GM12878 (cell line): ENCODE data around the gene HSFX3. TPM values are rescaled to one million over a fixed set of nuclear protein-coding genes. Genes with fewer than 3 reads are reported as not detected.
"Not testable (repeated sequence)": the region's sequence is repeated elsewhere in the genome, so short reads cannot be mapped to it uniquely, and the experiment has no call there.

Experiments
- ATAC-seq: fragments of 200-7000 bp; cut with Tn5 transposase; 3 replicates; pipeline ENCODE4 v1.9.1; 2020; ENCODE audit warnings: mild to moderate bottlenecking, moderate library complexity
- BruUV-seq: library from RNA; stranded (reverse); fragments of 400-500 nt; replicated peaks from 2 replicates; lab custom pipeline; 2021; lab: Mats Ljungman, UMichigan
- CTCF ChIA-PET: fragments of 300-600 bp; sonication (Branson Sonifier 250); formaldehyde crosslinking; extraction: SDS; loops from one replicate; lab custom pipeline; 2021; ENCODE audit warnings: inconsistent platforms; lab: Yijun Ruan, JAX
- POLR2A ChIA-PET: fragments of 350-600 bp; formaldehyde crosslinking; extraction: SDS; loops from one replicate; lab custom pipeline; 2021; ENCODE audit warnings: inconsistent platforms; lab: Charles Lee
- RAD21 ChIA-PET: fragments of 300-600 bp; sonication (Branson Sonifier 250); formaldehyde crosslinking; loops from one replicate; lab custom pipeline; 2023; ENCODE audit warnings: antibody characterized with exemption; ENCODE audit not compliant: unreplicated experiment; lab: Charles Lee
- SMC1A ChIA-PET: fragments of 300-600 bp; sonication (Branson Sonifier 250); formaldehyde crosslinking; loops from one replicate; lab custom pipeline; 2023; ENCODE audit not compliant: unreplicated experiment, uncharacterized antibody; lab: Charles Lee
- DNase-seq: peaks from one replicate; pipeline ENCODE4 v3.0.0-alpha.2; 2011; ENCODE audit warnings: low read depth, low spot score
- FAIRE-seq: peaks from 3 replicates; lab custom pipeline; 2011; peaks lifted over from hg19 to GRCh38; lab: Jason Lieb, UNC
- H2AFZ ChIP-seq: 2 replicates; pipeline ENCODE4 v1.6.0; 2011; ENCODE audit warnings: low read depth, low read length, control low read depth; ENCODE audit not compliant: control insufficient read depth
- H3K27ac ChIP-seq: 2 replicates; pipeline ENCODE4 v1.5.1; 2011; ENCODE audit warnings: control low read depth; ENCODE audit not compliant: control insufficient read depth, insufficient read depth
- H3K27me3 ChIP-seq, 2 experiments: replicated peaks in 1 of 2; 2 replicates each; pipeline versions ENCODE4 v1.6.0 to v1.6.1; 2011; ENCODE audit warnings: low read length in 1 of 2; ENCODE audit not compliant: control insufficient read depth in 2 of 2, insufficient read depth in 2 of 2
- H3K36me3 ChIP-seq, 2 experiments: 2 replicates each; pipeline ENCODE4 v1.5.1; 2011; ENCODE audit warnings: low read length in 1 of 2; ENCODE audit not compliant: control insufficient read depth in 2 of 2, insufficient read depth in 2 of 2
- H3K4me1 ChIP-seq: 2 replicates; pipeline ENCODE4 v1.6.1; 2011; ENCODE audit warnings: mild to moderate bottlenecking, low read length, moderate library complexity, mixed read lengths; ENCODE audit not compliant: control insufficient read depth, insufficient read depth
- H3K4me2 ChIP-seq: 2 replicates; pipeline ENCODE4 v1.6.0; 2011; ENCODE audit warnings: control low read depth; ENCODE audit not compliant: control insufficient read depth, insufficient read depth
- H3K4me3 ChIP-seq: fragments of 200-600 bp; sonication (generic); 2 replicates; pipeline ENCODE4 v1.5.1; 2016
- H3K79me2 ChIP-seq: 2 replicates; pipeline ENCODE4 v1.6.0; 2011; ENCODE audit warnings: low read length; ENCODE audit not compliant: control insufficient read depth, insufficient read depth
- H3K9ac ChIP-seq: 2 replicates; pipeline ENCODE4 v1.8.0; 2011; ENCODE audit warnings: low read length, control low read depth, mixed read lengths; ENCODE audit not compliant: control insufficient read depth, insufficient read depth
- H3K9me3 ChIP-seq: replicated peaks from 3 replicates; pipeline ENCODE4 v1.5.1; 2011; ENCODE audit warnings: mild to moderate bottlenecking, low read length; ENCODE audit not compliant: control insufficient read depth, insufficient read depth
- H4K20me1 ChIP-seq: 2 replicates; pipeline ENCODE4 v1.6.0; 2011; ENCODE audit not compliant: control insufficient read depth, insufficient read depth
- SMAD1 ChIP-seq: fragments of 450-650 bp; IDR thresholded peaks from 2 replicates; pipeline ENCODE4 v1.6.1; 2018; ENCODE audit warnings: mild to moderate bottlenecking, low read depth; ENCODE audit not compliant: partially characterized antibody
- SPI1 ChIP-seq: IDR thresholded peaks from 2 replicates; pipeline ENCODE4 v1.6.1; 2011; ENCODE audit warnings: low read depth, mild to moderate bottlenecking, low read length, moderate library complexity, borderline replicate concordance; ENCODE audit not compliant: insufficient read depth
- SREBF2 ChIP-seq: IDR thresholded peaks from 2 replicates; pipeline ENCODE4 v1.6.1; 2012; ENCODE audit warnings: mild to moderate bottlenecking, low read length
- STAT1 ChIP-seq: fragments of 450-650 bp; conservative IDR thresholded peaks from 2 replicates; pipeline ENCODE4 v1.6.1; 2014; ENCODE audit warnings: antibody characterized with exemption, mild to moderate bottlenecking
- SUPT20H ChIP-seq: IDR thresholded peaks from 2 replicates; pipeline ENCODE4 v1.6.1; 2011; ENCODE audit warnings: low read depth, mild to moderate bottlenecking, low read length, moderate library complexity, borderline replicate concordance; ENCODE audit not compliant: control insufficient read depth
- WGBS: methylation state at CpG from one replicate; pipeline ENCODE4 v1.1.6; 2016; ENCODE audit warnings: low lambda C conversion rate; ENCODE audit not compliant: insufficient replicate concordance, insufficient coverage; ENCODE audit errors: missing lambda C conversion rate; 5-methylcytosine and 5-hydroxymethylcytosine counted together
- in situ Hi-C: fragments of 300-500 bp; cut with MboI; formaldehyde crosslinking; loops from 9 replicates; pipeline ENCODE4 v1.14.3; 2018; ENCODE audit warnings: mixed read lengths
- intact Hi-C: fragments of 100-400 bp; cut with micrococcal nuclease; formaldehyde crosslinking; loops from one replicate; pipeline ENCODE4 v1.14.2; 2022; ENCODE audit not compliant: unreplicated experiment
- polyA plus RNA-seq, 11 experiments: library from polyadenylated mRNA; depleted of rRNA in 4 of 11; unstranded in 6 of 11; stranded (reverse) in 5 of 11; fragments of >200 nt; fragmentation: Nextera tagmentation in 4 of 11; fragmentation: Illumina TruSeq in 1 of 11; extraction: Ambion mirVana in 4 of 11; extraction: Trizol in 1 of 11; gene quantifications; 1 replicate in 1 of 11; 2 replicates in 10 of 11; pipeline versions ENCODE4 v1.2.1 to v1.2.3, GENCODE V29; 2011 to 2016; ENCODE audit warnings: inconsistent platforms in 2 of 11, missing spikeins in 2 of 11, low read depth in 1 of 11
- total RNA-seq, 4 experiments: library from RNA; depleted of rRNA in 3 of 4; stranded (reverse); fragments of >200 nt in 3 of 4; fragmentation: Illumina TruSeq in 1 of 4; extraction: Trizol in 1 of 4; gene quantifications; 2 replicates each; pipeline versions ENCODE4 v1.2.1 to v1.2.3, GENCODE V29; 2013 to 2021
- TF ChIP-seq, protein P1 (sequence below): IDR thresholded peaks from 2 replicates; pipeline ENCODE4 v1.6.1; 2011; ENCODE audit warnings: low read depth, mild to moderate bottlenecking, low read length, moderate library complexity, borderline replicate concordance; ENCODE audit errors: extremely low read depth

Gene HSFX3
- total and polyA plus RNA-seq, 10 of the 15 experiments (the other 5 are each of a cell fraction or from before 2014, with no cell fraction given): 0.05 to 0.40 (median 0.29) TPM; not detected in 5

DNA sequence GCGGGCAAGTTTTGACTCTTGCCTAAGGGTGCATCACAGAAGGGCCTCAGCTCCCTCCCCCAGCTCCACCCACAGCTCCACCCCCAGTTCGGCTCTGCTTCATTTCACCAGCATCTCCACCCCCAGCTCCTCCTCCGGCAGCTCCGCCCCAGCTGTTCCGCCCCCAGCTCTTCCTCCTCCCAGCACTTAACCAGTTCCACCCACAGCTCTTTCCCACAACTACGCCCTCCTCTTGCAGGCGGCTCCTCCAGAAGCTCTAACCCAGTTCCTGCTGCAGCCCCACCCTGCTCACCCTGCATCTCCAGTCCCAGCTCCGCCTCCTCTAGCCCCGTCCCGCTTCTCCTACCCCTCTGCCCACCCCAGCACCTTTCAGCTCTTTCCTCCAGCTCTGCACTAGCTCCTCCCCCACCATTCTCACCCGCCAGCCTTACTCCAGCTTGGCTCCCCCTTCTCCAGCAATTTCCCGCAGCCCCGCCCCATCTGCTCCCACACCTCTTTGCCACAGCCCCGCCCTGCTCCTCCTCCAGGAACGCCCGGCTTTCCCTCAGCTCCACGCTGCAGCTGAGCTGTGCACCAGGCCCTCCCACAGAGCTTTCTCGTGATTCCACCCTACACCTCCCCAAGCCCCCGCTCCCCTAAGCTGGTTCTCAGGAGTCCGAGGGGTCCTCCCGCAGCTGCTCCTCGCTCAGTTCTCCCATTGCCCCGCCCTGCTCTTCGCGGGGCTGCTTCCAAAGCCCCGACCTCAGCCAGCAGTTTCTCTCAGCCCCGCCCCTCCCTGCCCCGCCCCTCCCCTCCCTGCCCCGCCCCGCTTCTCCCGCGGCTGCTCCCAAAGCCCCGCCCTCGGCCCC is 10.2 kb downstream of the HSFX3 start (continued):
- TF ChIP-seq, protein P1, sequence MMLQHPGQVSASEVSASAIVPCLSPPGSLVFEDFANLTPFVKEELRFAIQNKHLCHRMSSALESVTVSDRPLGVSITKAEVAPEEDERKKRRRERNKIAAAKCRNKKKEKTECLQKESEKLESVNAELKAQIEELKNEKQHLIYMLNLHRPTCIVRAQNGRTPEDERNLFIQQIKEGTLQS: no peak
- TF ChIP-seq SUPT20H (no peak), SMAD1 (no peak), STAT1 (no peak), SREBF2 (no peak)

DNA sequence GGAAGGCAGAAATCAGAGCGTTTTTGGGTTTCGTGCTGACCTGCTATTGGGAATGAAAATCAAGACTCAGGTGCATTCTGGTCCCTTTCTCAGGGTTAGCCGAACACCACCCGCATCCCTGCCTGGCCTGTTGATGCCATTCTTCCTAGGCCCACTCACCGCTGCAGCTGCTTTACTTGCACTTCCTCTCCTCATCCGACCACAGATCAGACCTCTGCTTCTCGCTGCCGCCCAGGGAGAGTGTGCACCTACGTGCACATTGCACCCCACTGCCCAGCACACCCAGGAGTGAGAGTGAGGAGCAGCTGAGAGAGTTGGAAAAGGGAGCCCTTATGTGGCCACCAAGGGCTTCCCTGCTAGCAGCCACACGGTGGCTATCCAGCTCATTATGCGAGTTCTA is 12.2 kb downstream of the HSFX3 start:
- H3K9me3 ChIP-seq, H3K27ac ChIP-seq, H3K27me3 ChIP-seq, H3K4me2 ChIP-seq, SMC1A ChIA-PET, H3K9ac ChIP-seq, H4K20me1 ChIP-seq, FAIRE-seq, in situ Hi-C loops, BruUV-seq, H2AFZ ChIP-seq: not testable (repeated sequence)
- 42% methylated on average over 6 of the region's 11 CpGs for WGBS
- intact Hi-C loops: loop anchor here (10.0 kb wide), 3 partner anchors 287 to 1027 kb away; partner anchors contain the start of gene MTM1
- TF ChIP-seq SPI1: peak; percentile 64
- TF ChIP-seq, all 136 proteins: peak for 1; not testable (repeated sequence) for 135
- DNase-seq, RAD21 ChIA-PET, CTCF ChIA-PET, ATAC-seq, H3K4me3 ChIP-seq, H3K4me1 ChIP-seq, H3K36me3 ChIP-seq, H3K79me2 ChIP-seq, POLR2A ChIA-PET: not testable (repeated sequence)

DNA sequence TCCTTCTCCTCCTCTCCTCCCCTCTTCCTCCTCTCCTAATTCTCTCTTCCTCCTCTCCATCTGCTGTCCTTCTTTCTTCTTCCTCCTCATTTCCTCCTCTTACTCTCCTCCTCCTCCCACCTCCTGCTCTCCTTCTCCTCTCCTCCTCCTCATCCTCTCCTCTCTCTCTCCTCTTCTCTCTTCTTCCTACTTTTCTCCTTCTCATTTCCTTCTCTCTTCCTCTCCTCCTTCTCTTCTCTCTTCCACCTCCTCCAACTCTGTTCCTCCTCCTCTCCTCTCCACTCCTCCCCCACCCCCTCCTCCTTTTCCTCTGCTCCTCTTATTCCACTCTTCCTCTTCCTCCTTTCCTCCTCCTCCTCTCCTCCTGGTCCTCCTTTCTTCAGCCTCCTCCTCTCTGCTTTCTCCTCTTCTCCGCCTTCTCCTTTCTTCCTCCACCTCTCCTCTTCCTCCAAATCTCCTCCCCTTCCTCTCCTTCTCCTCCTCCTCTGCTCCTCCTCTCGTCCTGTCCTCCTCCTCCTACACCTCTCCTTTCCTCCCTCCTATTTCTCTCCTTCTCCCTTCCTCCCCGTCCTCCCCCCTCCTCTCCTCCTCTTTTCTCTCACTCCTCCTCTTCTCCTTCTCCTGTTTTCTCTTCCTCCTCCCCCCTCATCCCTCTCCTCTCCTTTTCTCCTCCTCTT is 14.7 kb downstream of the HSFX3 start:
- H3K79me2 ChIP-seq, H2AFZ ChIP-seq, H3K9ac ChIP-seq, H3K9me3 ChIP-seq, DNase-seq, BruUV-seq, RAD21 ChIA-PET, FAIRE-seq, POLR2A ChIA-PET, H3K4me3 ChIP-seq, H3K4me2 ChIP-seq, H3K36me3 ChIP-seq, SMC1A ChIA-PET, H3K4me1 ChIP-seq, H4K20me1 ChIP-seq, in situ Hi-C loops, H3K27me3 ChIP-seq, ATAC-seq, H3K27ac ChIP-seq: not testable (repeated sequence)
- CTCF ChIA-PET: interaction anchor here (1.3 kb wide), 1 partner anchor 7 kb away, joined by 3 read pairs; no protein-coding TSS in a partner anchor
- intact Hi-C loops: loop anchor here (10.0 kb wide), 3 partner anchors 290 to 1030 kb away; partner anchors contain the start of gene MTM1
- WGBS: 13% methylated on average over 3 of the region's 3 CpGs
